HG03066 (cell line): Measurements from ENCODE around the gene SBF2.

ENCODE experiments used
- ATAC-seq: cut with Tn5 transposase; IDR thresholded peaks from one replicate; pipeline ENCODE4 v1.9.1; 2021; ENCODE audit warnings: low read depth; ENCODE audit not compliant: unreplicated experiment

Gene SBF2

DNA sequence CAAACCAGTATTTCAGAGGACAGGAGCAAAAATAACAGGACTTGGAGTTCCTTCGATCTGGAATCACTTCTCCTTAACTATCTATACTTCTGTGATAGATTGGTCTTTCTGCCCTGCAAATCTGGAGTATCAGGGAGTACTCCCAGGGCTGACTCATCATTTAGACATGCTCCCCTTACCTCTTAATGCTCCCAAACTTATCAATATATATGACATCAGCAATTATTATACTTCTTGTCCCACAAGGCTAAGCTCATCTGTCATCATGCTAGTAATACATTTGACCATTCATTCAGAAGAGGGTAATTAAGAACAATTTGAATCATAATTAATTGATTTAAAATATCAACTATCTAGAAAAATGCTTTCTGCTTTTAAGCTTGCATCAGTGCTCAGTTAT, 466.3 kb downstream of the SBF2 start:
- ATAC-seq: no peak

DNA sequence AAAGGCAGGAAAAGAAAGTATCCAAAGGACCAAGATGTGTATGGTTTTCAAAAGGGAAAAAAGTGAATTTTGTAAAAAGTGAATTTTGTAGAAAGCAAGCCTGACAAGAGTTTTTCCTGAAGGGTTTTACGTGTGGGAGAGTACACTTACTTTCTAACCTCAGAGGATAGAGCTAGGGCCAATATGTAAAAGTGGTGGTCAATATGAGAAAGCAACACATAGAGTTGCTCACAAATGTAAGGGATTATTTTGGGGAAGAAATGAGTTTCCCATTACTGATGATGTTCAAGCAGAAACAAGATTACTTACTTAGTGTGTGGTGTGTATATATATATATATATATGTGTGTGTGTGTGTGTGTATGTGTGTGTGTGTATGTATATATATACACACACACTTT, 467.6 kb downstream of the SBF2 start:
- peak; percentile 68 for ATAC-seq

DNA sequence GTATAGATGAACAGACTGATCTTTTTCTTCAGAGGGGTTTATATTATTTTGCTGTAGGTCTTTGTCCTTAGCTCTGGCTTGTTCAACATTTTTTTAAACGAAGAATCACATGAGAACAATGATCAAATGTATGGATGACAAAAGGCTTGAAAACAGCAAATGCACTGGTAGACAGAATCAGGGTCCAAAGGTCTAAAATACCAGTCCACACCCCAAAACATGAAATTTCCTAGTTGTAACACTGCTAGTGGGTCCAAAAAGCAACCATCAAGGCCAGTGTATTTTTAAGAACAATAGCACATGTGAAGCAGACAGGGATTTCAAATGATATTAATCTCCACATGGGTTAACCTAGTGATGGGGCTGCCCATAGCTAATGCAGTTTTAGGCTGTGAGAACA, 468.1 kb downstream of the SBF2 start:
- no peak for ATAC-seq

DNA sequence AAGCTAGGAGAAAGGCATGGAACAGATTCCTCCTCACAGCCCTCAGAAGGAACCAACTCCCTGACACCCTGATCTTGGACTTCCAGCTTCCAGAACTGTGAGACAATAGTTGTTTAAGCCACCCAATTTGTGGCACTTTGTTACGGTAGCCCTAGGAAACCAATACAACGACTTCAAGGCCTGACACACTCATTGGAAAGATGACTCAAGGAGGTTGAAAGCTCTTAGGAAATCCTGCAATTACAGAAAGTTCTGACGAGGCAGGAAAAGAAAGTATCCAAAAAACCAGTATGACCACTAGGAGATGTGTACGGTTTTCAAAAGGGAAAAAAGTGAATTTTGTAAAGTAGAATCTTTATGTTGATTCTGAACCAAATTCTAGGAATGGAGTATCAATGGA, 468.7 kb downstream of the SBF2 start:
- ATAC-seq: no peak

DNA sequence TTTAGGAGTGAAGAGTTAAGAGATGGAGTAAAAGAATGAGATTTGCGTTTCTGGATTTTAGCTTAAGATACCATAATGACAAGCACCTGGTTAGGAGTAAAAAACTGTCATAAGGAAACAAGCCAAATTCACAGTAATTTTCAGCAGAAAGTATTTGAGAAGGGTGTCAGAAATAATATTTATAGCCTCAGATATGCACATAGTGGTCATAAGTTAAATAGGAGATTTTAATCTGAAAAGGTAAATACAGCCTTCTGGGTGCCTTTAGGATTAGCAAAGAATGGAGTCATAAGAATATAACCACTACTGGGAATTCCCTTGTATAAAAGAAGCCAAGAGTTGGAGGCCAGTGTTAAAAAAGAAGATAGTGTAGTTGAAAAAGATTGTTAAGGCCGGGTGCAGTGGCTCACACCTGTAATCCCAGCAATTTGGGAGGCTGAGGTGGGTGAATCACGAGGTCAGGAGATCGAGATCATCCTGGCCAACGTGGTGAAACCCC, 470.1 kb downstream of the SBF2 start:
- no peak for ATAC-seq

DNA sequence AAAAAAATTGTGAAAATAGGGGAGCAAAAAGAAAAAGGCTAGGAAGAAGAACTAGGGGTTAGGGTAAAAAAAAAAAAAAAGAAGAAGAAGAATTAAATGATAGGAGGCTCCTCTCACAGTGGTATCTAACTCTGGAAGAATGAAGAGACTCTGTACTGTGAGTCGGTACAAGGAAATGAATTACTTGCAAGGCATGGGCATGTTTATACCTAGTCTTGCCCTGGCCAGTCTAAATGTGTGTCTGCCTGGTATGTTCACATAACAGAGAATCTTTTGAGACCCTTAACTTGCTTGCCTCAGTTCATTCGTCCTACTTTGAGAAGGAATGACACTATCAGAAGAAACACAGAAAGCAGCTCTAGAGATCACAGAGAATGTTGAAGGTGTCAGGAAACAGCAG, 470.6 kb downstream of the SBF2 start:
- ATAC-seq: no peak

DNA sequence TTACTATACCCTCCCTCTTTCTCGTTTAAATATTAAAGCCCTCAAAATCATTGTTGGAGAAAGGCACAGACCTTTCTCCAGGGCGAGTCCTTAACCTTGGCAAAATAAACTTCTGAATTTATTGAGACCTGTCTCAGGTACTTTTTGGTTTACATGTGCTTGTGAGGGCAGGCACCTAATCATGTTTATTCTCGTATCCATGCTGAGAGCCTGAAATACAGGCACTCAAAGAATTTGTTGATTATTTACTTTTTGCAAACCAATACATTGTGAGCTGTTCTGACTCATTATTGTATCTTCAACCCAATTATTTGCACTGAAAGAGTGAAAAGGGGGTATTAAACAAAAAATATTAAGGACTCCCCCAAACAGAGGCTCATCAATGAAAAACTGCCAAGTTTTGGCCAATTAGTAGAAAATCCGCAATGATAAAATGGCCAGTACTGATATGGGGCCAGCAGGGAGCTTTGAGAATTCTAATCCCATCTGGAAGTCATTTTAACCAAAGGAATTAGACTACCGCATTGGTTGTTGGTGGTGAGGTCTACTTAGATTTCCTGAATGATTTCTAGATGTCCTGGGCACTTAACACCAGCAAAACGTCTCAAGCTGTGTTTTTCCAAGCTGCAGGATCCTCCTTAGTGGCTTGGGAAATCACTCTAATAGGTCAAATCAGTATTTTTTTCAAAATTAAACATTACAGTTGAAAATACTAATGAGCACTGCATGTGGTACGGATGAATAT, 472.8 kb downstream of the SBF2 start:
- no peak for ATAC-seq

DNA sequence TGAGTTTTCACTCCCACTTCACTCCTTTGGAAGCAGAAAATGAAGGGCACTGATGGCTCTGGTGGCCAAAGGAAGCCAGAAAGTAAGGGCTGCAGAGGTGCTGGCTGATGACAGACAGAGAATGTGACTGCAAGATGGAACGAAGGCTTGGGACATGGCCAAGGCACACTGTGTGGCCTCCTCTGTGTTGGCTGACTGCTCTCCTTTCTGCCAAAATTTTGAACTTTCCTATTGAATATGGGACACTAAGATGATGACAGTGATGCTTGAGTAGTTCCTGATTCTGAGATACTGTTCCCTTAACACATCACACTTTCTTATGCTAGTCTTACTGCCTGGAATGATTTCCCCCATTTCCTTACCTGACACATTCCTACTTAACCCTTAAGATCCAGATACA, 473.8 kb downstream of the SBF2 start:
- ATAC-seq: no peak

DNA sequence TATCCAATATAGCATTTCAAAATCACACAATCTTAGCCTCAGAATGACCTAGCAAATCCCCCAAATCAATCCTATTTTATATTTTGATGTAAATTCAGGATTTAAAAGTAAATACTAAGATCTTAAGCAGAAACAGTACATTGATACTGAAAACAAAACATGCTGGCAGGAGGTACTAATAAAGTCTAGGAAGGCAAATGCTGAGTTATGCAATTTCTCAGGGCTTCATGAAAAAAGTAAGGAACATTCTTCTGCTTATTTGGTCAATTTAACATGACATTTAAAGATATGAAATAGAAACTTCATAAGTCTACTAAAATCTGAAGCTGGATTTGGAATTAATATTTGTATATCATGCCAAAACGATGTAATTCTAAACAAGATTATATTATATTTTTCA, 476.8 kb downstream of the SBF2 start:
- no peak for ATAC-seq

DNA sequence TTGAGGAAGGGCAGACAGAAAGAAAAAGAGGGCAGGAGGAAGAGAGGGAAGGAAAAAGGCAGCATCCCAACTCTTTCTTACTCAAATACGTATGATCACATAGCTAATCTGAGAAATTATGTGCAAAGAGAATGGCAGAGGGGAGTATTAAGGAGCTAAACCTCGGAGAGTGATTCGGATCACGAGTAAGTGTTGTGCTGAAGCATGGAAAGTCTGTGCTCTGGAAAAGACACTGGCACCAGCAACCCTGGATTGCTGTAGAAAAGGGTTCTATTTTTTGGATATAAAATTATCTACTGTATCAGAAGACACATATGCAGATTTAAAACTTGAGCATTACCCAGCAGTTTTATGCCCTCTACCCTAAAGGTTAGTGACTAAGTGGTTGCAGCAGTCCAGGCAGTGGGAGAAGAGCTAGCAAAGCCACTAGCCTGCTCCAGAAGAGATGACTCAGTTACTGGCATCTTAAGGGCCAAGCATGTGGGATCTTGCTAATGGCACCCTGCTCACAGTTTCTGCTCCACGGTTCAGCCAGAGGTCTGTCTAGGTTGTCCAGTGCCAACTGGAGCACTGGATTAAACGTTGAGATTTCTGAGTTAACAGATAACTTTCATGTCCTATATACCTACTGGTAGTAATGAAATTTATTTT, 478.4 kb downstream of the SBF2 start:
- no peak for ATAC-seq

DNA sequence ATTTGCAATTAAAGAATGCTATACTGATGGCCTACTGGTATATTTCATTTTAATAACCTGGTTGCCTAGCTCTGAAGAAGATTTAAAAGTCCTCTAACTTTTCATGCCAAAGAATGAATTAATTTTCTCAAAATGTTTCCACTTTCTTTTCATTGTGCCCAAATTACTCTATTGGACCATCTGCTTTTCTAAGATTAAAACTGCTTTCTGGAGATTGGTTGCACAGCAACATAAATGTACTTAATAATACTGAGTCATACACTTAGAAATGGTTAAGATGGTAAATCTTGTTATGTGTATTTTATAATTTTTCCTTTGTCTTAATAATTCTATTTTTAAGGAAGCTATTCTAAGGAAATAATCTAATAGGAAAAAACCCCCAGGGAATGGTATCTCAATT, 479.9 kb downstream of the SBF2 start:
- no peak for ATAC-seq

DNA sequence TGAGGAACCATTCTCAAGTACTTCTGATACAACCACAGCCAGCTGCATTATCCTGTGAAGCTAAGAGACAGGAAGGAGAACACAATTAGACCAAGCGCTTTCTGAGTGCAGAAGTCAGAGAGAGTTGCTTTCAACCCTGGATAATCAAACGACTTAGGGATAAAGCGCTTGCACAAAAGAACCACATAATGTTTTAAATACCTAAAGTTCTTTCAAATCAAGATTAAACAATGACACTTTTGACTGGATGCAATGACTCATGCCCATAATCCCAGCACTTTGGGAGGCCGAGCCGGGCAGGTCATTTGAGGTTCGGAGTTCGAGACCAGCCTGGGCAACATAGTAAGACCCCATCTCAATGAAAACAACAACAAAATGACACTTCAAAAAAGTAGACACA, 485.1 kb downstream of the SBF2 start:
- no peak for ATAC-seq

DNA sequence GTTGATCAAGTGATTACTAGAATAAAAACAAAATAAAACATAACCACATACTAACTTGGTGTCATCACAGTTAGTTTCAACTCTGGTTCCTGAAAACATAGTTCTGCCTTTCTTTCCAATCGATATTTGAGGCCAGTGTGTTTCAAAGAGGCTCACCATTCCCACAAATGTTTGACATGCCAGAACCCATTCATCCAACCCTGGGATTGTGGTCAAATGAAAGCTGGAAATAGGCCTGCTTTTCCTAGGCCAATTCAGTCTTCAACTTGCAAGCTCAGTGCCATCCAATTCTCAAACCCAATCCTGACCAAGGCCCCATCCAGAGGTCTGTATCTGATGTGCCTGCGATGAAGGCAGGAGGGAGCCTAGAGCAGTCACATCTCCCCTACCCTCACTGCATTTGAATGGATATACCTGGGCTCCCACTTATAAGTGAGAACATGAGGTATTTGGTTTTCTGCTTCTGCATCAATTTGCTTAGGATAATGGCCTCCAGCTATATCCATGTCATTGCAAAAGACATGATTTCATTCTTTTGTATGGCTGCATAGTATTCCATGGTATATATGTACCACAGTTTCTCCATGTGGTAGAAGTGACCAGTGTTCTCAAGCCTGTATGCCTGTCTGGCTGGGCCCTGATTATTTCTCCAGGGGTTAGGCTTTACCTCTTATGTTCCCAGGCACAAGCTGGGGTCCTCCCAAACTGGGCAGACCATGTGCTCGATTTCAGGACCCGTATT, 486.9 kb downstream of the SBF2 start:
- no peak for ATAC-seq

DNA sequence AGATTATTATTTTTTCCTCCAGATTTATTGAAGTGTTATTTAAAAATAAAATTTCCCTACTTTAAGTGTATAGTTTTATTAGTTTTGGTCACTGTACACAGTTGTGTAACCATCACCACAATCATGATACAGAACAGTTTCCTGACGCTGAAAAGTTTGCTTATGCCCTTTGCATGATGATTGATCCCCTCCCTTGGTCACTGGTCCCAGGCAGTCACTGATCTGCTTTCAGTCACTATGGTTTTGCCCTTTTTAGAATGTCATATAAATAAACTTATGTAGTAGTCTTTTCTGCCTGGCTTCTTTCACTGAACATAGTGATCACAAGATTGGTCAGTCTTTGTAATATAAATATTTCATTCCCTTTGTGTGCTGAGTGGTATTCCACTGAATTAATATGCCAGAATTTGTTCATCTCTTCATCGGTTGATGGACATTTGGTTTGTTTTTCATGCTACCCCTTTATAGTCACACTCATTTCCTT, 489.6 kb downstream of the SBF2 start:
- no peak for ATAC-seq

DNA sequence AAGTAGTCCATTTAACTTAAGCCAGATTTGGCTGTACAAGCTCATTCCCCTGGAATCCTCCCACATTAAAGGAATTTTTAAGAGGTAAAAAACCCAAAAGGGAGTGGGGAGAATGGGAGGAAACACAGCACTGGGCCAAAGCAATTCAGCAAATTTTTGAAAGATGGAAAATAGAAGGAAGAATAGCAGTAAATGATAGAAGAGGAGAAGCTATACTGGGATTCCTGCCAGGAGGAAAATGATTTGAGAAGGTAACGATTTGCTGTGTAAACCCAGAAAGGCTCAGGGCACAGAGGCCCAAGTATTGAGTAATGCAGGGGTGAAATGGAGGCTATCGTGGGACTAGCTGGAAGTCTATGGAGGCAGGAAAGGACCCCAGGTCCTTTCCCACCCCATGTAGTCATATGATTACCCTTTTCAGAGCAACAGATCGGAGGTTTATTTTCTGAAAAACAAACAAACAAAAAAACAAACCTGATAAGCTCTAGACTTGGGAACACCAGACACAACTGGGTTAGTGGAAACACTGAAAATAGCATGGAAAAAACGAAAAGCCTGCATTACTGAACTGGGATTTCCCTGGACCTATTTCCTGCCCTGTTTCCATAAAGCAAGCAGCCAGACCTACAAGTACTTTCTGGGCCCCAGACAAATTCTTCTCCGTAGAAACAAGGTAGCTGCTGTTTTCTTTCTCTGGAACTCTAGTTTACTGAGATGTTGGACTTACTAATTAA, 490.2 kb downstream of the SBF2 start:
- no peak for ATAC-seq

DNA sequence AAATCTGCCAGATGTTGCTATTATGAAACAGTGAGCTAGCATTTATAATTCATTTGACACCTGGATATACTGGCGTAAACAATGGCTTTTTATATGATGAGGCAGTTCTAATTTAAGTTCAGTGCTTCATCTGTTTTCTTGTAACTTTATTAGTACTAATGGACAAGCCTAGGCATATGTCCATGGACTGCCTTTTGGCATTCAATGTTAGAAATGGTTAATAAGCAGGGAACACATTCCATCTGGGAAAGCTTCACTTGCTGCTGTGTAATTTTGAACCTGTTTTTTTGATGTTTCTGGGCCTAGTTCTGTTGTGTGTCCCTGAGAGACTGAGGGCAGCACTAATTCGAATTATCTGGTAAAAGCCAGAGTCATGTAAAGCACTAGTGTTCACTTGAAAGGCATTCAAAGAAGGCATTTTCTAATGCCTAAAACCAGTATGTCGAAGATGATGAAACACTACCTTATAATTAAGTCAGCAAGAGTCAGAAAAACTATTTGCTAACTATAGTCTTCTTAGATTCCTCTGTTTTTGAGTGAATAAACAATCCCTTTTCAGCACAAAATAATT, 491.6 kb downstream of the SBF2 start:
- no peak for ATAC-seq

DNA sequence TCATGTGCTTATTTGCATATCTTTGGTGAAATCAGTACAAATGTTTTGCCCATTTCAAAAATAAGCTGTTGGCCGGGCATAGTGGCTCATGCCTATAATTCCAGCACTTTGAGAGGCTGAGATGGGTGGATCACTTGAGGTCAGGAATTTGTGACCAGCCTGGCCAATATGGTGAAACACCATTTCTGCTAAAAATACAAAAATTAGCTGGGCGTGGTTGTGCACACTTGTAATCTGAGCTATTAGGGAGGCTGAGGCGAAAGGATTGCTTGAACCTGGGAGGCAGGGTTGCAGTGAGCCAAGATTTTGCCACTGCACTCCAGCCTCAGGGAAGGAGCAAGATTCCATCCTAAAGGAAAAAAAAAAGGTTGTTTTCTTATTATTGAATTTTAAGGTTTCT, 494.1 kb downstream of the SBF2 start:
- ATAC-seq: no peak

DNA sequence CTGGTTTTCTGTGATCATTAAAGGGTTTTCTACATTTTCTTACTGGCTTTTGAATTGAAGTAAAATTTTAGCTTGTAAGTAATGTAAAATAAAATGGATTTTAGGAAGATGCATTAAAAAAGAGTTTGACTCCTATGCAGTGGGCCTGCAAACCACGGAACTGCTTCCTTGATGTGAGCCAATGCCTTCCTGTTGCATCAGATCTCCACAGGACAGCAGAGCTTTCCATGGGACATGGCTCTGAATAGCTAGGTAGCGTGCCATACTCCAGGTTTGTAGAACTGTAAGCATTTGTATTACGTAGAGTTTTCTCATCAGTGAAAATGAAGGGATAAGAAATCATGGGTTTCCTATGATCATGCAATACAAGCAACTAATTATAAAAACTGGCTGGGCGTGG, 496.7 kb downstream of the SBF2 start:
- no peak for ATAC-seq

DNA sequence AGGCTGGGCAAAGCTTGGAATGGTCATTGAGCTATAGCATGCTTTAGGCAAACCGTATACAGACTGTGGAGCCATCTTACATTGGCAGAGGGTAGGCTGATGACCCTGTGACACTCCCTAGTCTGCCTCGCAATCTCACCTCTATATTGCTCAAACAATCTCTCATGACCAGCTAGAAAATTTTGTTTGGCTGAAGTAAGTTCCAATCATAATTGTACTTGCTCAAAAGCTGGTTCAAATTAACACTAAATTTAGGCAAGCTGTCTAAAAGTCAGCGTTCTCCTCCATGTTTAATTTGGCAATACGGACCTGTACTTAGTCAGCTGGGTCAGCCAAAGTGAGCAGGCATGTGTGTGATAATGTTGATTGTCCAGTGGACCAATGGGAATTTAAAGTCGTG, 497.2 kb downstream of the SBF2 start:
- no peak for ATAC-seq

DNA sequence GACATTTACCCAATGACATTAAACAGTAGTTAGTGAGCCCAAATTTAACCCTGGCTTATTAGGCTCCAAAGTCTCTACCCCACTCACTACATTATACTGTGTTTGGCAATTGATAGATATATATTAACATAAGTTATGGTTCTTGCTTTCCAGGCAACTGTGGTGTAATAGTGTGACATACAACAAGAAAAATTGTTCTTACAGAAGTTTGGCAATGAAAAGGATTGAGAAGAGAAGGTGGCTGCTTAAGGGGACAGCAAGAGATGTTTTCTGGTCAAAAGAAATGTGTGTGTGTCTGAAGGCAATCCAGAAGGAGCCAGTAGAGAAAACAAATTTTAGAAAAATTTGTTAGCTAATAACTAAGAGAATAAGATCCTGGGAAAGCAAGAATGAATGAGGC, 497.8 kb downstream of the SBF2 start:
- ATAC-seq: no peak

DNA sequence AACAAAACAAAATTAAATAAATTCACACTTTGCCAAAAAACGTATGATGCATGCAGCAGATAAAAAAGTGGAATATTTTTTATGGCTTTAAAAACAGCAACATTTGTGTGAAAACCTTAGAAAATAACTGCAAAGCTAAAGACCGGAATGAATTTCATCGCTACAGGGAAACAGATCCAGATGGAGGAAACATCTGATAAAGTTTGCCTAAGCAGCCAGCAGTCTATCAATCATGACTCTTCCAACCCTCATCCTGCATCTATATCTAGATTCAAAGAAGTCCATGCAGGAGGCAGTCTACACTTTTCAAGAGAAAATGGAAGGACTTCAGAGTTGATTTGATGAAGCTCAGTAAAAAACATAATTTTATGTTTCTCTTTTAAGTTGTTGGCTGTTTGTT, 503.3 kb downstream of the SBF2 start:
- ATAC-seq: no peak
